GM19455 (cell line): ENCODE measurements around the gene FAM83G.
"Not testable (repeated sequence)": the region's sequence is repeated elsewhere in the genome, so short reads cannot be mapped to it uniquely, and the experiment has no call there.

ENCODE experiments used
- ATAC-seq: cut with Tn5 transposase; IDR thresholded peaks from one replicate; pipeline ENCODE4 v1.9.1; 2021; ENCODE audit not compliant: unreplicated experiment

Gene FAM83G

GRCh38 chr17:18956581-18956980 lies 48.0 kb downstream of the FAM83G start:
- ATAC-seq, result no peak

- ATAC-seq, result not testable (repeated sequence)
Measured at GRCh38 chr17:18956021-18956420, 48.5 kb downstream of the FAM83G start.

DNA sequence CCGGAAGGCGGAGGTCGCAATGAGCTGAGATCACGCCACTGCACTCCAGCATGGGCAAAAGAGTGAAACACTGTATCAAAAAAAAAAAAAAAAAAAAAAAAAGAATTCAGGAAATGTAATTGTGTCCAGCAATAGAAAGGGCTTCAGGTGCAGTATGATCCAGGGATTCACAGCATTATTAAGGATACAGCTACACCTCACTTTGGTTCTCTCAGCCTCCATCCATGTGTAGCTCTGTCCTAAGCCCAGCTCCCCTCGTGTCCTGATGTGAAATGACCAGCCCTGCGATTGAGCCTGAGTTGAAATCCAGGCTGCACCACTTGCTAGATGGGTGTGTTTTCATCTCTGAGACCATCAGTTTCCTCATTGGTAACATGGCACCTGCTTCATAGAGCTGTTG lies 49.6 kb downstream of the FAM83G start:
- no peak for ATAC-seq

DNA sequence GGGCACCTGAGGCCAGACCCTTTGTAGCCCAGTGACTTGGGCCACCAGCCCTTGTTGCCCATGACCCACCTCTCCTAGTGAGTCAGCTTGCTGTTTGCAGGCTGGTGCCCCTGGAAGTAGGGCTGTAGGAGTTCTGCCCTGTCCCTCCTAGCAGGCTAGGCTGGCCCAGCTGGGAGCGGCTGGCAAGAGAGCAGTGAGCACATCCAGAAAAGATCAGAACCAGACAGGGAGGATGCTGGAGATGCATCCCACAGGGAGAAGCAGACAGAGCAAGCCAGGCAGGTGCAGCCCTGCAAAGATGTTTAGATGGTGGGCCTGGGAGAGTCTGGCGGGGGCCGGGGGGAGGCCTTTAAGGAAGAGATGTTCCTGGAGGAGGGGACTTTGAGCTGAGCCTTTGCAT lies 50.2 kb downstream of the FAM83G start:
- no peak for ATAC-seq

DNA sequence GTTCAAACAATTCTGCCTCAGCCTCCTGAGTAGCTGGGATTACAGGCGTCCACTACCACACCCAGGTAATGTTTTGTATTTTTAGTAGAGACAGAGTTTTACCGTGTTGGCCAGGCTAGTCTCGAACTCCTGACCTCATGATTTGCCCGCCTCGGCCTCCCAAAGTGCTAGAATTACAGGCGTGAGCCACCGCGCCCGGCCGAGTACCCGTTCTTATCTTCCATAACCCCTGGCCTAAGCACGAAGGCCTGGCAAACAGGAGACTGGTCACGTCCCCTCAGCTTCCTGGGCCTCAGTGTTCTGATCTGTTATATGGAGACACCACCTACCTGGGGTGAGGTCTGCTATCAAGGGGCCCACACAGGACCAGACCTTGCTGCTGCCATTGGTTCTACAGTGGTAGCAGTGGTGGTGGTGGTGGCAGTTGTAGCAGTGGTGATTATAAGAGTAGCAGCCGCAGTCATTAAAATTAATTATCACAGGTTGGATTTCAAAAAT lies 51.3 kb downstream of the FAM83G start:
- ATAC-seq, result no peak

DNA sequence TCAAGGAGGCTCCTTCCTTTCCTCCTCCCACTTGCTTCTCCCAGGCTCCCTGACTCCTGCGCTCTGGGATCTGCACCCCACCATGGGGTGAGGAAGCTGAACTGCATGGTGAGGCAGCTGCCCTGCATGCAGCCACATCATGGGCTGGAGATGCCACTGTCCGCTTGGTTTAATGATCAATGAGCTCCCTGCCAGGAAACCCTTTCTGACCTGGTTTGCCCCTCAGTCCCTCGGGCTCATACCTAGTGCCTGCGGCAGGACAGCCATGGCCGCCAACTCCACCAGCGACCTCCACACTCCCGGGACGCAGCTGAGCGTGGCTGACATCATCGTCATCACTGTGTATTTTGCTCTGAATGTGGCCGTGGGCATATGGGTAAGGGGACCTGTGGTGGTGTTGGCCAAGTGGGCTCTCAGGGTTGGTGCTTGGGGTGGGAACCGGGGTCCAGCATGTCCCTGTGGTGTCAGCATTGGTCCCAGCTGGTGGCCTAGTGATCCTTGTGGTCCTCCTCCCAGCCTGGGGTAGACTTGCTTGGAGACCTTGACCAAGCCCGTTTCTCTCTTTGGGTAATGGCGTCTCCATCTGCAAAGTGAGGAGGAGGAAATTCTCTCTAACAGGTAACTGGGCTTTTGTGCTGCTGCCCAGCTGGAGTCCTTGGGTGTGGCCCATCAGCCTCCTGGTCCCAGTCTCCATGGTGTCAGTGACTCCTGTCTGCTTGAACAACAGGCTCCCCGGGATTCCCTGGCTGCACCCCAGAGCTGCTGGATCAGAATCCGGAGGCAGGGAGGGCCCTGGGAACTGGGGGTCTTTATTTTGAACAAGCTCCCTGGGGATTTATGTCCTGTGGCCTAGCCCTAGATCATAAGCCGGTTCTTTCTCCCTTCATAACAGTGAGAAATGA lies 52.4 kb downstream of the FAM83G start, which contains the start of gene SLC5A10:
Gene SLC5A10 (plus strand): TSS at position 225 of the 902 bp plus-strand sequence. CDS start 41 bp downstream, at position 266.
- no peak for ATAC-seq

DNA sequence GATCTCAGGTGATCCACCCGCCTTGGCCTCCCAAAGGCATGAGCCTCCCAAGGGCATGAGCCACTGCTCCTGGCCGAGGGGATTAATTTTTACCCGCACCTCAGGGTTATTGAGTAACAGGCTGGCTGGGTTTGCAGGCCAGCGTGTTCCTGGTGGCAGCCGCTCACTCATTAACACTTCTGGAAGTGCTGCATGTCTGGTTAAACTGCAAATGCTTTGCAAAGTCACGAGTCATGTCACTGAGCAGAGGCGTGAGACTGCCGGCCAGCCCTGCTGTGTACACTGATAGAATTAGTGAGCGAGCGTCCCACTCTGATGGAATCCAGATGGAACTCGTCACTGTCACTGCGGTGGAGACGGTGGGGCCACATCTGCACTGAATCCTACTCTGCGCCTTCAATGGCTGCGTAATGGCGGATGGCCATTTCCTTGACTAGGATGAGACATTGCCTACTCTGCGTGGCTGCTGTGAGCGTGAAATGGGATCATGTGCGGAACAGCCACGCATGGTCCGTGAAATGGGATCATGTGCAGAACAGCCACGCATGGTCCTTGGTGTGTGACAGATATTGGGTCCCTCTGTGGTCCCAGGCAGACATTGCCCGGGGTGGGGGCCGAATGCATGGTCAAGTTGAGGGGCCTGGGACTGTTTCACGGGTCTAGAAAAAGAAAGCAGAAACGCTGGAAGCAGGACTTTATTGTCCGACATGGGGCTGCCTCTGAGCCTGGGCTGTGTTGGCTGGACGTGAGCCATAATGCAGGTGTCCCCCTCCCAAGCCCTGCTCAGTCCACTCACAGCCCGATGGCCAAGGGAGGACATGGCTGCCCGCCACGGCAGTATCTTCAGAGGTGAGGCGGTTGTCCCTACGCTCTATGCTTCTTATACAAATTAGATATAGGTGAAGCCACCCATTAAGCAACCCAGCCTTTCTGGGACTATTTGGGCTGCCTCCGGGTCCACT lies 53.3 kb downstream of the FAM83G start:
- no peak for ATAC-seq

DNA sequence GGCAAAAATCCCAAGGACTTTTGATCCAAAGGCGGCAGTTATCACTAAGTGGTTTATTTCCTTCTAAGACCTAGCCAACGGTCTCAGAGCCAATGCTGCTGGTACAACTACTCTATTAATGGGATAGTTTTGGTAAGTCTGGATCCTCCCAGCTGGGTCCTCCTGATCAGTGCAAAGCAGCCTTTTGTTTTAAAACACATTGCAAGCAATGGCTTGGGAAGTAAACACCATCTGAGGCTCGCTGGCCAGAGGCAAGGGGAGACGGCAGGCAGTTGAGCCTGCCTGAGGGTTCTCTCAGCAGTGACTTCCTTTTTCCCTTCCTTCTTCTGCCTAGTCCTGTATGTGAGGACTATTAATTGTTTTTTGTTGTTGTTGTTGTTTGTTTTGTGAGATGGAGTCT lies 54.2 kb downstream of the FAM83G start:
- no peak for ATAC-seq

- ATAC-seq, result no peak
Measured at GRCh38 chr17:18949566-18949965, 55.0 kb downstream of the FAM83G start.

DNA sequence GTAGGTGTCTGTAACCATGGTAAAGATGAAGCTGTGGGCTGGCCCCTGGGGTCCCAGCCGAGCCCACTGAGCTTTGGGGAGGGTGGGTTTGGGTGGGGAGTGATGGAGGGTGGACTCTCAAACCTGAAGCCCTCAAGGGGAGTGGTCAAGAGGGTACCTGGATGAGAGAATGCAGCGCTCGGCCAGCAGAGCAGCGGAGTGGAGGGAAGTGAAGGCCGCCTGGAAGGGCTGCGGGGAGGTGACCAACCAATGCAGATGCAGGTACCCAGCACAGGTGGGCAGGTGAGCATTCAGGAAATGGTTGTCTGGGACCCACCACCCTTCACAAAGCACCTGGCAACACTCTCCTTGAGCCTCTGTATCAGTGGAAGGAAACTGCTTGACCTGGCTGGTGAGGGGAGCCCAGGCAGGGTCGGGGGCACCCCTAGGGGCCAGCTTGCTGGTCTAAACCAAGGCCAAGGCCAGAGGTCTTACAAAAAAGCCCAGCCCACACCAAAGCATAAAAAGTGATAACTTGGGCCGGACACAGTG lies 56.0 kb downstream of the FAM83G start:
- no peak for ATAC-seq

- no peak for ATAC-seq
Measured at GRCh38 chr17:18947866-18948265, 56.7 kb downstream of the FAM83G start.

DNA sequence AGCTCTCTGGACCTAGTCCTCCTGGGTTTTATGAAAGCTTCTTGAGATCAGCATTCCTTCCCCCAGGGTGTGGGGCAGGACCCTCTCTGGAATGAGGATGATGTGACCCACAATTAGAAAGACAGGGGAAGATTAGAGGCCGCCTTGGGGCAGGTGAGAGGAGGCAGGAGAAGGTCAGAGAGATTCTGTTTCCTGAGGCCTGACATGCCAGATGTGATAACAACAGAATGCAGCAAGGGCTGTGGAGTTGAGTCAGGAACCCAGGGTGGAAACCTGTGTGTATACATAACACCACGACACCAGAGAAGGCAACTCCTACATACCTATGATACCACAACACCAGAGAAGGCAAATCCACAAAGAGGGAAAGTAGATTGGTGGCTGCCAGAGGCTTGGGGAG lies 58.0 kb downstream of the FAM83G start:
- ATAC-seq, result no peak

GRCh38 chr17:18944646-18945045 lies 59.9 kb downstream of the FAM83G start:
- ATAC-seq, result no peak

DNA sequence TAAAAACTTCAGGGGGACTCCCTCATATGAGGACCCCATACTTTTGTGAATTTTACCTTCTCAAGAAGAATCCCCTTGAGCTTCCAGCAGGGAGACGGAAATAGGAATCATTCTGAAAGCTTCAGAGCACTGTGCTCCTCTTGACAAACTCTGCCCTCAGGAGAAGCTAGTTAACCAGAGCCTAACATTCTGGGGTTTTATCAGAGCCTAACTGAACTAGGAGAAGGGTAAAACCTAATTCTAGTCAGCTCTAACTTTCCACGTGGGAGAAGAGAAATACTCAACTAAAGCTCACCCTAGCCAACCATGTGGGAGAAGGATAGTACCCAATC lies 65.9 kb downstream of the FAM83G start:
- ATAC-seq, result no peak

- no peak for ATAC-seq
Measured at GRCh38 chr17:18937981-18938691, 66.4 kb downstream of the FAM83G start.

- ATAC-seq, result no peak
Measured at GRCh38 chr17:18933102-18934058, 71.2 kb downstream of the FAM83G start.

DNA sequence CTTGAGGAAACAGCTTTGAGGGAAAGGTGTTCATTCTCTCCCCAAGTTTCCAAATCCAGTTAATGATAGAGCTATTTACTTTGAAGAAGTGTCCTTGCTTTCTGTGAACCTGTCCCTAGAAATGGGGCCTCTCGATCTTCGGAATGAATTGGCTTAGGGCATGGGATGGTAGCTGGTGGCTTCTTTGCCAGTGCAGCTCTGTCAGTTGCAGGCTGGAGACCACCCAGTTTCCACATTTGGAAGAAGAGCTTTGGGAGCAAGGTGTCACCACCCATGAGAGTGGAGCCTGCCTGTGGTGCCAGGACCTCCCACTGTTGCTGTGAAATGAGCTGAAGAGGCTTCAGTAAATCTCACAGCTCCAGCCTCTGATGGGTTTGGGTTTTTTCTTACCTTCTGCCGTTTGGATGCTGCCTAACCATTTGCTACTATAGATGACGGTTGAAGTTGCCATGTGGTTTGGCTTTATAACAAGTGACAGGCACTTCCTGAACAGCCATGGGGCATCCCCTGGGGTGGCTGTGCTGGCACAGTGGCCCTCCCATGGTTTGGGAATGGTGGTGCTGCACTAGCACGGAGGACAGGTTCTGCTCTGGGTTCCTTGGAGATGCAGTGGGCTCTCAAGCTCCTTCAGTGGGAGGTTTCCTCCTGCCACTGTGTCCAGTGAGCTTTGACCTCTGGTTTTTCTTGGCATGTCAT lies 72.1 kb downstream of the FAM83G start:
- no peak for ATAC-seq

DNA sequence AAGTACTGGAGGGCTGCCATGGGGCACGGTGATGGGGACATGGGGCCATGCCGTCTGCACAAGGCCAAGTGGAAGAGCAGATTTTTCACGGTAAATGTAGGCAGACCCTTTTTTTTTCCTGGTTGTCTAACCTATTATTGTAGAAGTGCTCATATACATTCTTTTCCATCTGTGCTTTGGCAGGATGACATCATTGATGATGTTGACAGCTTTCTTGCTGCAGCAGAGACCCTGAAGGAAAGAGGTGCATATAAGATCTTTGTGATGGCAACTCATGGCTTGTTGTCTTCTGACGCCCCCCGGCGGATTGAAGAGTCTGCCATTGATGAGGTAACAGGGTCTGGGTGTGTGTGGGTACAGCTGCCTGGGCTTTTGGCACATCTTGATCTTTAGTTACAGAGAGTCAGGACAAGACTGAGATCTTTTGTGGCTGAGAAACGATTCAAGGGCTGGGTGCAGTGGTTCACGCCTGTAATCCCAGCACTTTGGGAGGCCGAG lies 75.9 kb downstream of the FAM83G start:
- no peak for ATAC-seq

DNA sequence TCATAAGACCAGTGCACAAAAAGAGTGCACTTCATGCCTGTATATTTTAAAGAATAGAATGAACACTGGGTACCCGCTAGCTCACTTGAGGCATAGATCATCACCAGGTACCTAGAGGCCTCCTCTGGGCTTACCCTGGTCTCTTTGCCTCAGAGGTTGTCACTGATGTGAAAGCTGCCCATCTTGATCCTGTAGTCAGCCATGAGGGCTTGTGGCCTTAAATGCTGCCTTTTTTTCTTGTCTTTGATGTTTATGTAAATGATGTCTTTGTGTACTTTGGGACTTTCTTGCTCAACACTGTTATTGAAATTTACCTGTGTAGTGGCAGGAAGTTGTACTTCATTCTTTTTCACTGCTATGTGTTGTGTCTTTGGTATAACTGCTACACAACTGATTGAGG lies 79.4 kb downstream of the FAM83G start:
- ATAC-seq, result no peak
